IgD-negative memory B cell (primary cell): Measurements from ENCODE around the gene KCNQ1. TPM values are rescaled to one million over a fixed set of nuclear protein-coding genes. Genes with fewer than 3 reads are reported as not detected.

Experiments
- H3K27ac Mint-ChIP-seq, 3 donors: one replicate each; pipeline ENCODE4 v1.8.0; 2020 to 2022; ENCODE audit warnings: mild to moderate bottlenecking in 3 of 3, mixed read lengths in 3 of 3, moderate library complexity in 1 of 3
- H3K27me3 Mint-ChIP-seq: one replicate; pipeline ENCODE4 v1.8.0; 2021; ENCODE audit warnings: mixed read lengths
- H3K36me3 Mint-ChIP-seq: one replicate; pipeline ENCODE4 v1.8.0; 2020; ENCODE audit warnings: mild to moderate bottlenecking, mixed read lengths
- H3K4me1 Mint-ChIP-seq, 3 donors: one replicate each; pipeline ENCODE4 v1.8.0; 2020 to 2022; ENCODE audit warnings: mixed read lengths in 3 of 3, mild to moderate bottlenecking in 1 of 3
- H3K4me3 Mint-ChIP-seq, 4 donors: one replicate each; pipeline ENCODE4 v1.8.0; 2020 to 2022; ENCODE audit warnings: mild to moderate bottlenecking in 4 of 4, mixed read lengths in 4 of 4, moderate library complexity in 3 of 4
- H3K9me3 Mint-ChIP-seq, 3 donors: one replicate each; pipeline ENCODE4 v1.8.0; 2020 to 2021; ENCODE audit warnings: mixed read lengths in 3 of 3, mild to moderate bottlenecking in 1 of 3
- polyA plus RNA-seq: library from polyadenylated mRNA; unstranded; fragments of 300-500 nt; fragmentation: Illumina TruSeq; gene quantifications from one replicate; pipeline ENCODE4 v1.2.3, GENCODE V29; 2021

The KCNQ1 gene
- polyA plus RNA-seq, 1 donor from 2014 or later, result 20.5 TPM

GRCh38 chr11:2864901-2865300 is 420.1 kb downstream of the KCNQ1 start:
- peaks cover 0 to 9% (median 3%) of the 10 kb centered on the region in 3 donors for H3K4me1 Mint-ChIP-seq
- H3K9me3 Mint-ChIP-seq, result peaks cover 0 to 3% (median 0%) of the 10 kb centered on the region in 3 donors
- H3K4me3 Mint-ChIP-seq, result peak overlapping the region in 1 of 4 donors; percentile 61
- peaks cover 32% of the 10 kb centered on the region for H3K27me3 Mint-ChIP-seq
- H3K27ac Mint-ChIP-seq, result no peak overlapping the region
- no peaks in the 10 kb centered on the region for H3K36me3 Mint-ChIP-seq

- Mint-ChIP-seq H3K36me3 (no peaks in the 10 kb centered on the region), H3K4me3 (no peak overlapping the region), H3K27me3 (peaks cover 30% of the 10 kb centered on the region), H3K9me3 (peaks cover 0 to 3% (median 0%) of the 10 kb centered on the region in 3 donors), H3K27ac (no peak overlapping the region), H3K4me1 (peaks cover 0 to 7% (median 2%) of the 10 kb centered on the region in 3 donors)
Observed at GRCh38 chr11:2865922-2866577, 421.2 kb downstream of the KCNQ1 start.

GRCh38 chr11:2867142-2867541 is 422.3 kb downstream of the KCNQ1 start:
- Mint-ChIP-seq H3K36me3 (no peaks in the 10 kb centered on the region), H3K27me3 (peaks cover 32% of the 10 kb centered on the region), H3K4me1 (peaks cover 0 to 6% (median 2%) of the 10 kb centered on the region in 3 donors), H3K4me3 (peak overlapping the region in 2 of 4 donors; percentile 32 to 39), H3K27ac (no peak overlapping the region), H3K9me3 (peaks cover 0 to 3% (median 0%) of the 10 kb centered on the region in 3 donors)

GRCh38 chr11:2867722-2868505 is 423.1 kb downstream of the KCNQ1 start:
- Mint-ChIP-seq H3K4me3 (peak overlapping the region; percentile 48 to 89 (median 76)), H3K9me3 (peaks cover 0 to 3% (median 0%) of the 10 kb centered on the region in 3 donors), H3K36me3 (no peaks in the 10 kb centered on the region), H3K4me1 (peaks cover 0 to 6% (median 2%) of the 10 kb centered on the region in 3 donors), H3K27ac (no peak overlapping the region), H3K27me3 (peaks cover 32% of the 10 kb centered on the region)

GRCh38 chr11:2868506-2869133 is 423.8 kb downstream of the KCNQ1 start:
- peaks cover 28% of the 10 kb centered on the region for H3K27me3 Mint-ChIP-seq
- no peaks in the 10 kb centered on the region for H3K36me3 Mint-ChIP-seq
- H3K4me1 Mint-ChIP-seq, result peaks cover 0 to 6% (median 2%) of the 10 kb centered on the region in 3 donors
- H3K27ac Mint-ChIP-seq, result no peak overlapping the region
- H3K4me3 Mint-ChIP-seq, result peak overlapping the region; percentile 48 to 89 (median 76)
- H3K9me3 Mint-ChIP-seq, result peaks cover 0 to 3% (median 0%) of the 10 kb centered on the region in 3 donors

GRCh38 chr11:2869134-2869526 is 424.3 kb downstream of the KCNQ1 start:
- peaks cover 0 to 3% (median 0%) of the 10 kb centered on the region in 3 donors for H3K9me3 Mint-ChIP-seq
- H3K4me3 Mint-ChIP-seq, result peak overlapping the region in 2 of 4 donors; percentile 11 to 43
- peaks cover 0 to 6% (median 2%) of the 10 kb centered on the region in 3 donors for H3K4me1 Mint-ChIP-seq
- H3K36me3 Mint-ChIP-seq, result no peaks in the 10 kb centered on the region
- no peak overlapping the region for H3K27ac Mint-ChIP-seq
- peaks cover 28% of the 10 kb centered on the region for H3K27me3 Mint-ChIP-seq

- H3K36me3 Mint-ChIP-seq, result no peaks in the 10 kb centered on the region
- H3K4me1 Mint-ChIP-seq, result peaks cover 0 to 6% (median 2%) of the 10 kb centered on the region in 3 donors
- peaks cover 26% of the 10 kb centered on the region for H3K27me3 Mint-ChIP-seq
- peaks cover 0 to 3% (median 0%) of the 10 kb centered on the region in 3 donors for H3K9me3 Mint-ChIP-seq
- H3K4me3 Mint-ChIP-seq, result no peak overlapping the region
- H3K27ac Mint-ChIP-seq, result no peak overlapping the region
Observed at GRCh38 chr11:2869561-2870427, 425.0 kb downstream of the KCNQ1 start.

- Mint-ChIP-seq H3K27me3 (peaks cover 23% of the 10 kb centered on the region), H3K4me3 (no peak overlapping the region), H3K9me3 (peaks cover 0 to 3% (median 3%) of the 10 kb centered on the region in 3 donors), H3K36me3 (no peaks in the 10 kb centered on the region), H3K27ac (no peak overlapping the region), H3K4me1 (peaks cover 0 to 6% (median 2%) of the 10 kb centered on the region in 3 donors)
Observed at GRCh38 chr11:2870460-2870859, 425.7 kb downstream of the KCNQ1 start.

GRCh38 chr11:2870969-2871680 is 426.3 kb downstream of the KCNQ1 start:
- Mint-ChIP-seq H3K27ac (no peak overlapping the region), H3K4me1 (peaks cover 0 to 7% (median 2%) of the 10 kb centered on the region in 3 donors), H3K27me3 (peaks cover 22% of the 10 kb centered on the region), H3K9me3 (peaks cover 0 to 3% (median 3%) of the 10 kb centered on the region in 3 donors), H3K36me3 (no peaks in the 10 kb centered on the region), H3K4me3 (no peak overlapping the region)

- Mint-ChIP-seq H3K27ac (no peak overlapping the region), H3K4me3 (no peak overlapping the region), H3K9me3 (peaks cover 0 to 3% (median 3%) of the 10 kb centered on the region in 3 donors), H3K4me1 (peaks cover 0 to 2% (median 0%) of the 10 kb centered on the region in 3 donors), H3K27me3 (peaks cover 12% of the 10 kb centered on the region), H3K36me3 (no peaks in the 10 kb centered on the region)
Observed at GRCh38 chr11:2874963-2875362, 430.2 kb downstream of the KCNQ1 start.

GRCh38 chr11:2877474-2877873 is 432.7 kb downstream of the KCNQ1 start:
- Mint-ChIP-seq H3K36me3 (no peaks in the 10 kb centered on the region), H3K27ac (no peak overlapping the region), H3K27me3 (peaks cover 6% of the 10 kb centered on the region), H3K4me3 (no peak overlapping the region), H3K9me3 (peaks cover 0 to 3% (median 3%) of the 10 kb centered on the region in 3 donors), H3K4me1 (peaks cover 0 to 2% (median 0%) of the 10 kb centered on the region in 3 donors)

GRCh38 chr11:2878782-2879181 is 434.0 kb downstream of the KCNQ1 start:
- peaks cover 0 to 2% (median 0%) of the 10 kb centered on the region in 3 donors for H3K4me1 Mint-ChIP-seq
- H3K9me3 Mint-ChIP-seq, result peaks cover 0 to 3% (median 3%) of the 10 kb centered on the region in 3 donors
- H3K27me3 Mint-ChIP-seq, result peaks cover 10% of the 10 kb centered on the region
- no peak overlapping the region for H3K27ac Mint-ChIP-seq
- H3K4me3 Mint-ChIP-seq, result no peak overlapping the region
- H3K36me3 Mint-ChIP-seq, result no peaks in the 10 kb centered on the region

GRCh38 chr11:2880646-2881045 is 435.8 kb downstream of the KCNQ1 start:
- Mint-ChIP-seq H3K4me1 (peaks cover 0 to 1% (median 0%) of the 10 kb centered on the region in 3 donors), H3K9me3 (peaks cover 0 to 3% (median 0%) of the 10 kb centered on the region in 3 donors), H3K27ac (no peak overlapping the region), H3K36me3 (no peaks in the 10 kb centered on the region), H3K4me3 (no peak overlapping the region), H3K27me3 (peaks cover 8% of the 10 kb centered on the region)
